Umbilical cord (tissue), 2 donors: ENCODE results near the gene EIF4E. TPM values are rescaled to one million over a fixed set of nuclear protein-coding genes. Genes with fewer than 3 reads are reported as not detected.
"Not testable (repeated sequence)": the region's sequence is repeated elsewhere in the genome, so short reads cannot be mapped to it uniquely, and the experiment has no call there.

Experiments
- DNase-seq: peaks from one replicate; pipeline ENCODE4 v3.0.0-alpha.2; 2015; ENCODE audit warnings: low spot score
- total RNA-seq: library from RNA; depleted of rRNA; stranded (reverse); fragments of >200 nt; gene quantifications from one replicate; pipeline ENCODE4 v1.2.3, GENCODE V29; 2014; ENCODE audit warnings: low replicate concordance; ENCODE audit not compliant: insufficient read depth

Gene EIF4E
- total RNA-seq = 130 TPM

GRCh38 chr4:98928505-98929340, at the start of gene EIF4E:
TSS of gene EIF4E (minus strand) at chr4:98929133. CDS start at chr4:98929112, 21 bp downstream.
- DNase-seq = peak; percentile 100

GRCh38 chr4:98977557-98977956, 48.6 kb upstream of the EIF4E start:
- no peak for DNase-seq

GRCh38 chr4:98976716-98977115, 47.8 kb upstream of the EIF4E start:
- DNase-seq = peak; percentile 17

- DNase-seq = peak; percentile 8
Measured at GRCh38 chr4:98969878-98970785, 41.2 kb upstream of the EIF4E start.

- no peak for DNase-seq
Measured at GRCh38 chr4:98967786-98968329, 38.9 kb upstream of the EIF4E start.

GRCh38 chr4:98966926-98967325, 38.0 kb upstream of the EIF4E start:
- no peak for DNase-seq

GRCh38 chr4:98963538-98964433, 34.9 kb upstream of the EIF4E start:
- DNase-seq = no peak

GRCh38 chr4:98961770-98962169, 32.8 kb upstream of the EIF4E start:
- DNase-seq = no peak

GRCh38 chr4:98959411-98959810, 30.5 kb upstream of the EIF4E start:
- no peak for DNase-seq

GRCh38 chr4:98958065-98958464, 29.1 kb upstream of the EIF4E start:
- DNase-seq = no peak

GRCh38 chr4:98955229-98955628, 26.3 kb upstream of the EIF4E start:
- DNase-seq = no peak

- no peak for DNase-seq
Measured at GRCh38 chr4:98951710-98952109, 22.8 kb upstream of the EIF4E start.

- no peak for DNase-seq
Measured at GRCh38 chr4:98950925-98951324, 22.0 kb upstream of the EIF4E start.

GRCh38 chr4:98946359-98946758, 17.4 kb upstream of the EIF4E start:
- no peak for DNase-seq

GRCh38 chr4:98945297-98945850, 16.4 kb upstream of the EIF4E start:
- no peak for DNase-seq

GRCh38 chr4:98939892-98940298, 11.0 kb upstream of the EIF4E start:
- DNase-seq = peak; percentile 76

- no peak for DNase-seq
Measured at GRCh38 chr4:98939438-98939837, 10.5 kb upstream of the EIF4E start.

- no peak for DNase-seq
Measured at GRCh38 chr4:98937986-98938720, 9.2 kb upstream of the EIF4E start.

- no peak for DNase-seq
Measured at GRCh38 chr4:98935633-98936032, 6.7 kb upstream of the EIF4E start.

- DNase-seq = not testable (repeated sequence)
Measured at GRCh38 chr4:98934851-98935250, 5.9 kb upstream of the EIF4E start.
